IMR-90 (cell line): ENCODE data around the gene KIF1A. TPM values are rescaled to one million over a fixed set of nuclear protein-coding genes. Genes with fewer than 3 reads are reported as not detected.

Experiments
- ATAC-seq: fragments of 200-7000 bp; cut with Tn5 transposase; 2 replicates; pipeline ENCODE4 v1.9.1; 2020; ENCODE audit warnings: low read depth, mild to moderate bottlenecking, moderate library complexity
- BruUV-seq: library from RNA; stranded (reverse); fragments of 400-500 nt; replicated peaks from 2 replicates; lab custom pipeline; 2021; lab: Mats Ljungman, UMichigan
- CTCF ChIA-PET: fragments of 300-600 bp; formaldehyde crosslinking; extraction: SDS; loops from one replicate; lab custom pipeline; 2021; ENCODE audit warnings: antibody characterized with exemption; lab: Yijun Ruan, JAX
- POLR2A ChIA-PET: fragments of 300-600 bp; sonication (Branson Sonifier 250); formaldehyde crosslinking; loops from one replicate; lab custom pipeline; 2022; ENCODE audit warnings: antibody characterized with exemption; ENCODE audit not compliant: unreplicated experiment; lab: Charles Lee
- DNase-seq: peaks from one replicate; pipeline ENCODE4 v3.0.0; 2013
- H2AFZ ChIP-seq: replicated peaks from 2 replicates; pipeline ENCODE3; 2013; ENCODE audit warnings: low read length, mild to moderate bottlenecking; ENCODE audit not compliant: poor library complexity
- H2AK5ac ChIP-seq: 2 replicates; pipeline ENCODE4 v1.6.1; 2013; ENCODE audit warnings: low read depth, low read length, inconsistent platforms
- H2AK9ac ChIP-seq: replicated peaks from 2 replicates; pipeline ENCODE3; 2013; ENCODE audit warnings: mild to moderate bottlenecking, low read depth, low read length, moderate library complexity; ENCODE audit not compliant: poor library complexity
- H2BK120ac ChIP-seq: 2 replicates; pipeline ENCODE4 v1.6.1; 2013; ENCODE audit warnings: low read depth, low read length, inconsistent platforms
- H2BK15ac ChIP-seq: 3 replicates; pipeline ENCODE4 v1.6.1; 2013; ENCODE audit warnings: low read depth, low read length, inconsistent platforms
- H2BK20ac ChIP-seq: 2 replicates; pipeline ENCODE4 v1.6.1; 2013; ENCODE audit warnings: low read depth, mild to moderate bottlenecking, inconsistent platforms, low read length, moderate library complexity
- H2BK5ac ChIP-seq: 2 replicates; pipeline ENCODE4 v1.6.1; 2013; ENCODE audit warnings: mild to moderate bottlenecking, low read depth, low read length, inconsistent platforms; ENCODE audit not compliant: poor library complexity, severe bottlenecking
- H3K14ac ChIP-seq: replicated peaks from 2 replicates; pipeline ENCODE4 v1.6.1; 2013; ENCODE audit warnings: low read depth, low read length, inconsistent platforms
- H3K18ac ChIP-seq: 2 replicates; pipeline ENCODE4 v1.6.1; 2013; ENCODE audit warnings: low read depth, low read length, control low read depth
- H3K23ac ChIP-seq: 2 replicates; pipeline ENCODE4 v1.6.1; 2013; ENCODE audit warnings: low read depth, low read length, inconsistent platforms
- H3K27ac ChIP-seq: 2 replicates; pipeline ENCODE4 v1.5.1; 2013; ENCODE audit warnings: mild to moderate bottlenecking, control low read depth, low read length; ENCODE audit not compliant: insufficient read depth
- H3K27me3 ChIP-seq: 2 replicates; pipeline ENCODE4 v1.6.1; 2013; ENCODE audit warnings: low read length; ENCODE audit not compliant: control insufficient read depth, insufficient read depth
- H3K36me3 ChIP-seq: 2 replicates; pipeline ENCODE4 v1.6.1; 2013; ENCODE audit warnings: low read length, mixed read lengths; ENCODE audit not compliant: control insufficient read depth, insufficient read depth
- H3K4ac ChIP-seq: 2 replicates; pipeline ENCODE4 v1.6.1; 2013; ENCODE audit warnings: low read depth, low read length, inconsistent platforms
- H3K4me1 ChIP-seq: 2 replicates; pipeline ENCODE4 v1.6.1; 2013; ENCODE audit warnings: low read length, mixed read lengths; ENCODE audit not compliant: control insufficient read depth, insufficient read depth
- H3K4me2 ChIP-seq: 2 replicates; pipeline ENCODE4 v1.6.1; 2013; ENCODE audit warnings: low read depth, mild to moderate bottlenecking, control low read depth, low read length, moderate library complexity
- H3K4me3 ChIP-seq: 2 replicates; pipeline ENCODE4 v1.5.1; 2013; ENCODE audit warnings: low read depth, mild to moderate bottlenecking, control low read depth, low read length, moderate library complexity; ENCODE audit not compliant: insufficient read depth
- H3K56ac ChIP-seq: 2 replicates; pipeline ENCODE4 v1.6.1; 2013; ENCODE audit warnings: low read length, inconsistent platforms; ENCODE audit not compliant: insufficient read depth; ENCODE audit errors: extremely low read depth
- H3K79me1 ChIP-seq, 2 experiments: 2 replicates each; pipeline ENCODE4 v1.6.1; 2013; ENCODE audit warnings: low read length in 2 of 2, inconsistent platforms in 1 of 2, low read depth in 1 of 2
- H3K9ac ChIP-seq: 2 replicates; pipeline ENCODE4 v1.6.1; 2013; ENCODE audit warnings: low read depth, low read length, control low read depth
- H3K9me1 ChIP-seq: 2 replicates; pipeline ENCODE4 v1.6.1; 2013; ENCODE audit warnings: low read length, inconsistent platforms; ENCODE audit not compliant: insufficient read depth
- H3K9me3 ChIP-seq: 2 replicates; pipeline ENCODE4 v1.6.1; 2013; ENCODE audit warnings: low read length; ENCODE audit not compliant: control insufficient read depth, insufficient read depth
- H4K20me1 ChIP-seq: 2 replicates; pipeline ENCODE4 v1.6.1; 2013; ENCODE audit warnings: low read length, inconsistent platforms; ENCODE audit not compliant: insufficient read depth
- H4K5ac ChIP-seq: 2 replicates; pipeline ENCODE4 v1.6.1; 2013; ENCODE audit warnings: mild to moderate bottlenecking, low read depth, low read length, control low read depth
- H4K8ac ChIP-seq, 2 experiments: 2 replicates each; pipeline ENCODE4 v1.6.1; 2013; ENCODE audit warnings: low read depth in 2 of 2, low read length in 2 of 2, control low read depth in 1 of 2, inconsistent platforms in 1 of 2
- H4K91ac ChIP-seq: 2 replicates; pipeline ENCODE4 v1.6.1; 2013; ENCODE audit warnings: low read depth, low read length, inconsistent platforms; ENCODE audit not compliant: insufficient read depth
- CTCF ChIP-seq: conservative IDR thresholded peaks from 2 replicates; pipeline ENCODE4 v1.5.1; 2012; ENCODE audit warnings: mild to moderate bottlenecking, low read depth, low read length, improper control_type of control experiment
- ELK1 ChIP-seq: fragments of 150-350 bp; IDR thresholded peaks from 2 replicates; pipeline ENCODE4 v1.6.1; 2016; ENCODE audit warnings: low read depth, mild to moderate bottlenecking, low read length, moderate library complexity, borderline replicate concordance
- FOS ChIP-seq: fragments of 150-350 bp; IDR thresholded peaks from 2 replicates; pipeline ENCODE4 v1.6.1; 2016; ENCODE audit warnings: low read depth, low read length
- RAD21 ChIP-seq: IDR thresholded peaks from 2 replicates; pipeline ENCODE4 v1.6.1; 2012; ENCODE audit warnings: low read length, improper control_type of control experiment
- RCOR1 ChIP-seq: IDR thresholded peaks from 2 replicates; pipeline ENCODE4 v1.6.1; 2012; ENCODE audit warnings: mild to moderate bottlenecking, low read length, improper control_type of control experiment; ENCODE audit not compliant: insufficient replicate concordance
- RFX5 ChIP-seq: IDR thresholded peaks from 2 replicates; pipeline ENCODE4 v1.8.0; 2012; ENCODE audit warnings: low read depth, mild to moderate bottlenecking, low read length, moderate library complexity
- WGBS, 2 experiments: methylation state at CpG; one replicate each; pipeline versions ENCODE4 v1.1.5 to v1.1.7; 2013; ENCODE audit warnings: missing lambda C conversion rate in 2 of 2; ENCODE audit not compliant: insufficient read length in 1 of 2; ENCODE audit errors: extremely low coverage in 2 of 2; 5-methylcytosine and 5-hydroxymethylcytosine counted together
- dilution Hi-C: fragments of 300-500 bp; cut with HindIII; formaldehyde crosslinking; loops from one replicate; pipeline ENCODE4 v1.14.3; 2018; ENCODE audit warnings: low sequenced_read_pairs; ENCODE audit not compliant: unreplicated experiment
- in situ Hi-C: fragments of 300-500 bp; cut with MboI; formaldehyde crosslinking; loops from 3 replicates; pipeline ENCODE4 v1.14.3; 2019; ENCODE audit warnings: low sequenced_read_pairs, inconsistent platforms, mixed read lengths
- intact Hi-C: fragments of 100-400 bp; cut with micrococcal nuclease; formaldehyde crosslinking; loops from 2 replicates; pipeline ENCODE4 v1.10.0; 2022
- polyA plus RNA-seq, 3 experiments: library from polyadenylated mRNA; depleted of rRNA; stranded (reverse); fragments of >200 nt; gene quantifications; 2 replicates each; pipeline ENCODE4 v1.2.3, GENCODE V29; 2012; ENCODE audit warnings: low replicate concordance in 1 of 3
- total RNA-seq: library from RNA; depleted of rRNA; stranded (reverse); fragments of >200 nt; gene quantifications from 2 replicates; pipeline ENCODE4 v1.2.3, GENCODE V29; 2012

The KIF1A gene
- total and polyA plus RNA-seq, 2 of the 4 experiments (the other 2 are of a cell fraction): under 0.01 TPM; not detected in 1

GRCh38 chr2:240745962-240746361 is 74.1 kb downstream of the KIF1A start:
- no peak for TF ChIP-seq CTCF
- no peak for TF ChIP-seq FOS
- no peak for TF ChIP-seq RFX5
- no peak for TF ChIP-seq ELK1
- no peak for TF ChIP-seq RCOR1
- TF ChIP-seq RAD21: no peak
- no peak overlapping the region for H2BK5ac ChIP-seq
- H3K4ac ChIP-seq: no peak overlapping the region
- no peaks in the 10 kb centered on the region for H3K9me1 ChIP-seq
- no peak overlapping the region for H3K4me2 ChIP-seq
- no peak overlapping the region for H2BK120ac ChIP-seq
- intact Hi-C loops (no loop called here), dilution Hi-C loops (no loop called here), in situ Hi-C loops (no loop called here)
- H2AK5ac ChIP-seq: no peak overlapping the region
- no peak for ATAC-seq
- no peak overlapping the region for H3K56ac ChIP-seq
- ChIA-PET CTCF (no interaction called here), POLR2A (no interaction called here)
- H2AK9ac ChIP-seq: no peak overlapping the region
- H2BK20ac ChIP-seq: no peak overlapping the region
- H3K9me3 ChIP-seq: no peaks in the 10 kb centered on the region
- no peak overlapping the region for H2AFZ ChIP-seq
- H3K27ac ChIP-seq: no peak overlapping the region
- no peak overlapping the region for H4K5ac ChIP-seq
- no peak overlapping the region for H3K14ac ChIP-seq
- no peak overlapping the region for H3K18ac ChIP-seq
- H3K23ac ChIP-seq: no peak overlapping the region
- DNase-seq: no peak
- no peak overlapping the region for H4K91ac ChIP-seq
- no peak overlapping the region for H3K4me3 ChIP-seq
- H3K36me3 ChIP-seq: no peaks in the 10 kb centered on the region
- H4K8ac ChIP-seq: no peak overlapping the region
- no TSS peak for BruUV-seq
- H3K9ac ChIP-seq: no peak overlapping the region
- no peaks in the 10 kb centered on the region for H4K20me1 ChIP-seq
- no peaks in the 10 kb centered on the region for H3K4me1 ChIP-seq
- peaks cover 46% of the 10 kb centered on the region for H3K27me3 ChIP-seq
- H2BK15ac ChIP-seq: no peak overlapping the region
- no peaks in the 10 kb centered on the region for H3K79me1 ChIP-seq
- WGBS, 2 experiments: 62% methylated on average over 11 of the region's 15 CpGs; no CpG with 5 or more reads in 1 of the 2 experiments
